Transverse colon (tissue), 4 donors: Measurements from ENCODE around the gene GRIK4. TPM values are rescaled to one million over a fixed set of nuclear protein-coding genes. Genes with fewer than 3 reads are reported as not detected.

ENCODE experiments used
- DNase-seq: peaks from one replicate; pipeline ENCODE4 v3.0.0-alpha.2; 2019
- H3K27ac ChIP-seq, 4 donors: fragments of 200-600 bp; sonication (generic); 2 replicates each; pipeline ENCODE4 v1.5.1; 2016 to 2018; ENCODE audit warnings: inconsistent platforms in 4 of 4
- H3K27me3 ChIP-seq: fragments of 200-600 bp; sonication (generic); 2 replicates; pipeline ENCODE4 v1.5.1; 2017; ENCODE audit warnings: inconsistent platforms
- H3K36me3 ChIP-seq, 4 donors: fragments of 200-600 bp; sonication (generic); 2 replicates each; pipeline ENCODE4 v1.5.1; 2017 to 2019; ENCODE audit warnings: inconsistent platforms in 4 of 4
- H3K4me1 ChIP-seq, 4 donors: fragments of 200-600 bp; sonication (generic); 2 replicates each; pipeline ENCODE4 v1.5.1; 2017 to 2020; ENCODE audit warnings: inconsistent platforms in 4 of 4
- H3K4me3 ChIP-seq, 4 donors: fragments of 200-600 bp; sonication (generic); 1 replicate in 1 of 4; 2 replicates in 3 of 4; pipeline versions ENCODE4 v1.5.1 to v1.6.1; 2017 to 2019; ENCODE audit warnings: inconsistent platforms in 4 of 4
- H3K9me3 ChIP-seq, 2 donors: fragments of 200-600 bp; sonication (generic); 2 replicates each; pipeline ENCODE4 v1.5.1; 2017 to 2019; ENCODE audit warnings: inconsistent platforms in 2 of 2
- EP300 ChIP-seq: sonication (generic); formaldehyde crosslinking; IDR thresholded peaks from one replicate; pipeline ENCODE4 v1.6.1; 2017; ENCODE audit warnings: antibody characterized with exemption, low read depth
- POLR2A ChIP-seq: fragments of 450-650 bp; IDR thresholded peaks from one replicate; pipeline ENCODE4 v1.6.1; 2016; ENCODE audit warnings: antibody characterized with exemption, mild to moderate bottlenecking, moderate library complexity
- POLR2AphosphoS5 ChIP-seq, 3 donors: sonication (generic); formaldehyde crosslinking; IDR thresholded peaks; one replicate each; pipeline ENCODE4 v1.6.1; 2016; ENCODE audit warnings: antibody characterized with exemption in 3 of 3
- WGBS, 2 donors: methylation state at CpG; one replicate each; pipeline ENCODE4 v1.1.5; 2018; ENCODE audit warnings: low coverage in 1 of 2; 5-methylcytosine and 5-hydroxymethylcytosine counted together
- in situ Hi-C, 4 donors: fragments of 200-750 bp; cut with MboI; loops; one replicate each; pipeline versions ENCODE4 v1.15.0 to v1.15.1; 2017; ENCODE audit warnings: low sequenced_read_pairs in 3 of 4, low pct_ligation_motif_present in 1 of 4, low pct_unique_long_range_greater_than_20kb in 1 of 4
- intact Hi-C: fragments of 100-400 bp; cut with DNase I; formaldehyde crosslinking; loops from one replicate; pipeline ENCODE4 v1.15.1; 2023; ENCODE audit warnings: low total_unique reads
- total RNA-seq, 4 donors: library from RNA; depleted of rRNA; stranded (reverse); fragments of >200 nt; gene quantifications; one replicate each; pipeline ENCODE4 v1.1.0, GENCODE V29; 2016
- TF ChIP-seq, protein P1 (sequence below), 5 experiments: fragments of 200-600 bp in 3 of 5; fragments of 450-650 bp in 2 of 5; sonication (generic) in 3 of 5; IDR thresholded peaks; 1 replicate in 2 of 5; 2 replicates in 3 of 5; pipeline ENCODE4 v1.5.1; 2016 to 2017; ENCODE audit warnings: antibody characterized with exemption in 5 of 5, inconsistent platforms in 3 of 5, mild to moderate bottlenecking in 2 of 5, moderate library complexity in 1 of 5

GRIK4 gene
- total RNA-seq, 4 donors from 2014 or later = 2.6 TPM; not detected in 3

DNA sequence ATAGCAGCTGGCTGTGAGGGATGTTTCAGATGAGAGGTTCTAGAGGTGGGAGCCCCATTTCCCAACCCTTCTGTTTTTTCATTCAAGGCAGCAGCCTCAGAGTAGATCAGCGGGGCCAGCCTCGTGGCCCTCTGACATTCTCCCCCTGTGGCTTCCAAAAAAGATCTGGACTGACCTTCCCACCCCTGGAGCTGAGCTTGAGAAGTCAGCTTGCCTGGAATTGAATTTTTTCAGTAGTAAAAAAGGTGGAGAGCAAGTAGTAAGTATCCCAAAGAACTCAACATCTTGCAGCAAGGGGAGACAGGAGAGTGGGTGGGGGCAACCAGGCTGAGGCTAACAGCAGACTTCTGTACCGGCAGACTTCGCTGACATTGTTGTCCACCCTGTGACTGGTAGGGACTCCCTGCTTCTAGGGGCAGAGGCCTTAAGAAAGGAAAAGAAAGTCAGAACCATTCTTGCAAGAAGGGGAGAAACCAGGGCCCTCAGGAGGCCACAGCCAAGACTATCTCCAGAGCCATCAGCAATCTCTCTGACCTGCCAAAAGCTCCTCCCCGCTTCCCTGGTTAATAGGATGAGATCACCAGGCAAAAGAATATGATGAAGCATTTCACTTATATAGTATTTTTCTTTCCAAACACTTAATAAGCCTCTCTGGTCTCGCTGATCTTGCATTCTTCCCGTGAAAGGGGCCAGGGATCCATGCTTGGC, 2.0 kb upstream of the GRIK4 start:
- DNase-seq = no peak
- Histone ChIP-seq H3K9me3 (no peaks in the 10 kb centered on the region), H3K36me3 (no peaks in the 10 kb centered on the region), H3K27ac (no peak overlapping the region), H3K27me3 (peaks cover 91% of the 10 kb centered on the region), H3K4me1 (peaks cover 0 to 5% (median 0%) of the 10 kb centered on the region in 4 donors), H3K4me3 (no peak overlapping the region)
- 62 to 87% methylated on average over 3 to 7 of the region's 7 CpGs for WGBS, 2 donors
- in situ Hi-C loops (loop anchor here (5.0 to 25.0 kb wide), 7 partner anchors 175 to 678 kb away; partner anchors contain the start of gene TECTA (in 1 of the 4)), intact Hi-C loops (loop anchor here (5.0 to 10.0 kb wide), 2 partner anchors 288 to 685 kb away; no protein-coding TSS in a partner anchor)
- TF ChIP-seq POLR2AphosphoS5 (IDR thresholded peaks at IDR 0.05) = no peak
- no peak for TF ChIP-seq POLR2A
- no peak for TF ChIP-seq EP300
- TF ChIP-seq, protein P1, sequence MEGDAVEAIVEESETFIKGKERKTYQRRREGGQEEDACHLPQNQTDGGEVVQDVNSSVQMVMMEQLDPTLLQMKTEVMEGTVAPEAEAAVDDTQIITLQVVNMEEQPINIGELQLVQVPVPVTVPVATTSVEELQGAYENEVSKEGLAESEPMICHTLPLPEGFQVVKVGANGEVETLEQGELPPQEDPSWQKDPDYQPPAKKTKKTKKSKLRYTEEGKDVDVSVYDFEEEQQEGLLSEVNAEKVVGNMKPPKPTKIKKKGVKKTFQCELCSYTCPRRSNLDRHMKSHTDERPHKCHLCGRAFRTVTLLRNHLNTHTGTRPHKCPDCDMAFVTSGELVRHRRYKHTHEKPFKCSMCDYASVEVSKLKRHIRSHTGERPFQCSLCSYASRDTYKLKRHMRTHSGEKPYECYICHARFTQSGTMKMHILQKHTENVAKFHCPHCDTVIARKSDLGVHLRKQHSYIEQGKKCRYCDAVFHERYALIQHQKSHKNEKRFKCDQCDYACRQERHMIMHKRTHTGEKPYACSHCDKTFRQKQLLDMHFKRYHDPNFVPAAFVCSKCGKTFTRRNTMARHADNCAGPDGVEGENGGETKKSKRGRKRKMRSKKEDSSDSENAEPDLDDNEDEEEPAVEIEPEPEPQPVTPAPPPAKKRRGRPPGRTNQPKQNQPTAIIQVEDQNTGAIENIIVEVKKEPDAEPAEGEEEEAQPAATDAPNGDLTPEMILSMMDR (IDR thresholded peaks at IDR 0.05) = no peak

DNA sequence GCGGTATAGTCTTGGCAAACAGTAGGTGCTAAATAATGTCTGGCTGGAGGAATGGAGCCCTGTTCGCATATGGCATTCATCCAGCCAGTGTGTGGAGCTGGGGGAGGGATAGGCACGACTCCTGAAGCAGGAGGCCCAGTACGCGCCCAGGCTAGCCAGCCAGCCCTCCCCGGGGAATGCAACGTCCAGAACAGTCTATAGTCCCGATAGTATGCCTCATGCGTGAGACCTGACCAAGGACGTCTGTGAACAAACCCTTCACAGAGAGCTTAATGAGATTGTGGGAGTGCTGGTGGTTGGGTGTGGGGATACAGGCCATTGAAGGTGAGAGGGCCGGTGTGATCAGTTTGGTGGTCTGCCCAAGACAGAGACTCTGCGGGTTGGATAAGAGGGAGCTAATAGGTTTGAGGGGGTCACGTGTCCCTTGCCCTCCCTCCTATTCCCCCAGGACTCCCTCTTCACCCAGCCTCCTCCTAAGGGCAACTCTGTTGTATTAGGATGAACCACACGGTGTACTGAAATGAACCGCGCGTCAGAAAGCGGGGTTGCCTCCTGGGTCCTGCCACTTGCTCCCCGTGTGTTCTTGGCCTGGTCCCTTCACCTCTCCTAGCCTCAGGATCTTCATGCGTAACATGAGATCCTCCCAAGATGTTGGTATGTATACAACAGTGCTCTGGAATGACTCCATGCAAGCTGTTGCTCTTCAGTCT, 987 bp upstream of the GRIK4 start:
- Histone ChIP-seq H3K4me3 (no peak overlapping the region), H3K27me3 (peaks cover 90% of the 10 kb centered on the region), H3K9me3 (no peaks in the 10 kb centered on the region), H3K36me3 (no peaks in the 10 kb centered on the region), H3K4me1 (peaks cover 0 to 5% (median 0%) of the 10 kb centered on the region in 4 donors), H3K27ac (no peak overlapping the region)
- intact Hi-C loops = loop anchor here (5.0 to 10.0 kb wide), 2 partner anchors 287 to 684 kb away; no protein-coding TSS in a partner anchor
- WGBS, 2 donors = 39 to 68% methylated on average over 3 to 20 of the region's 20 CpGs
- no peak for TF ChIP-seq POLR2A
- no peak for TF ChIP-seq POLR2AphosphoS5 (IDR thresholded peaks at IDR 0.05)
- no peak for TF ChIP-seq EP300
- TF ChIP-seq, protein P1 (IDR thresholded peaks at IDR 0.05) = no peak
- in situ Hi-C loops = loop anchor here (10.0 to 25.0 kb wide), 6 partner anchors 174 to 677 kb away; partner anchors contain the start of gene TECTA (in 1 of the 4)
- no peak for DNase-seq

DNA sequence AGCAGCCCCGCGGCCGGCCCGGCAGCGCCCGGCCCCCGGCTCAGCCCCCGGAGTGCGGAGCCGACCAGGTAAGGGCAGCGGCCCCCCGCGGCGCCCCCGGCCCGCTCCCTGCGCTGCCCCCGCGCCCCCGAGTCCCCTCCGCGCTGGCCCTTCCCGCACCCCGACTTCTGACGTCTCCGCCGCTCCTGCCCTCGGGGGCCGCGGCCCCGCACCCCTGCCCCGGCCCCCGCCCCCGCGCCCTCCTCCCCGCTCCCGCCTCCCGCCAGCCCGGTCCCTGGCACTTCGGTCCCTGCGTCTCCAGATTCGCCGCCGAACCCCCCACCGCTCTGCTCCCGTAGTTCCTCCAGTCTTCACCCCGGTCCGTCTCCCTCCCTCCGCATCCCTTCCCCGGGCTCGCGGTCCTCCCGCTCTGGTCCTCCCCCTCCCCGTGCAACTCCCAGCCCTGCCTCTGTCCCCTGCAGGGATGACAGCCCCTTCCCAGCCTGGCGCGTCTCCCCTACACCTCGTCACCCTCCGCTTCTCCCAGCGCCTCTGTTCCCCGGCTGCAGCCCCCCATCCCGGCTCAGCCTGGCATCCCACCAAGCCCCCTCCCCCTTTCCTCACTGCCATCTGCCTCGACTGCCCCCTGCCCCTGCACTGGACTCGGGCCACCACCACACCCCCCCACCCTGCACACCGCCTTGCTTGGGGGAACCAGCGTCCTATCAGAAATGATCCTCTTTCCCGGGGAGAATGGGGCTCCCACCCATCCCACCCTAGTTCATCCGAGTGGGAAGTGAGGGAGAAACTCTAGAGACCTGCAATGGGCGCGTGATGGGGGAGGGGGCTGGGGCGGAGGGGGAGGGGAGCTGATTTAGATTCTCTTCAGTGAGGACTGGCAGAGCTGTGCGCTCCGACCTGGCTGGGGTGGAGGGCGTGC, 531 bp downstream of the GRIK4 start:
- WGBS, 2 donors = 7 to 22% methylated on average over 3 to 35 of the region's 73 CpGs
- intact Hi-C loops = loop anchor here (5.0 to 10.0 kb wide), 2 partner anchors 285 to 683 kb away; no protein-coding TSS in a partner anchor
- H3K4me1 ChIP-seq = peaks cover 0 to 5% (median 0%) of the 10 kb centered on the region in 4 donors
- H3K9me3 ChIP-seq = no peaks in the 10 kb centered on the region
- no peak for DNase-seq
- H3K27ac ChIP-seq = no peak overlapping the region
- TF ChIP-seq EP300 (no peak), POLR2A (no peak), POLR2AphosphoS5 (IDR thresholded peaks at IDR 0.05) (no peak)
- TF ChIP-seq, protein P1 (IDR thresholded peaks at IDR 0.05) = no peak
- no peaks in the 10 kb centered on the region for H3K36me3 ChIP-seq
- peaks cover 90% of the 10 kb centered on the region for H3K27me3 ChIP-seq
- peak overlapping the region in 3 of 4 donors; percentile 27 to 39 (median 35) for H3K4me3 ChIP-seq
- in situ Hi-C loops = loop anchor here (10.0 to 25.0 kb wide), 6 partner anchors 173 to 675 kb away; partner anchors contain the start of gene TECTA (in 1 of the 4)
